ENCODE results near the gene RIPK1. TPM values are rescaled to one million over a fixed set of nuclear protein-coding genes. Genes with fewer than 3 reads are reported as not detected.

RIPK1 gene
- total and polyA plus RNA-seq, 3 donors from 2014 or later: 14.3 to 19.3 (median 16.7) TPM

- Histone ChIP-seq H3K27ac (peak within 1 kb of the TSS; percentile 81 to 83), H3K9me3 (no peaks in the 10 kb centered on the region), H3K4me3 (peak within 1 kb of the TSS; percentile 63 to 81), H3K36me3 (ENCODE audit: low read depth, missing control alignments) (no peaks in the 10 kb centered on the region), H3K27me3 (no peaks in the 10 kb centered on the region), H3K4me1 (no peaks in the 10 kb centered on the region)
- DNase-seq: peak; percentile 84
- TF ChIP-seq POLR2A (IDR thresholded peaks at IDR 0.05): peak; percentile 13
- peak; percentile 32 to 45 (median 39) for TF ChIP-seq CTCF (IDR thresholded peaks at IDR 0.05)
- WGBS, 2 donors: 0% methylated on average over 34 of the region's 95 CpGs; no CpG with 5 or more reads in 1 of the 2 donors
- intact Hi-C loops (cut with DNase I; ENCODE audit: low total_unique reads): no loop called here
These were observed 89.0 kb downstream of the RIPK1 start, which contains the start of gene TUBB2A for GRCh38 chr6:3157131-3157933. TSS of gene TUBB2A (minus strand) at chr6:3157544. CDS start at chr6:3157463, 81 bp downstream.

GRCh38 chr6:3159805-3160781 is 91.8 kb downstream of the RIPK1 start:
- H3K4me1 ChIP-seq: no peaks in the 10 kb centered on the region
- no peak overlapping the region for H3K4me3 ChIP-seq
- TF ChIP-seq CTCF (IDR thresholded peaks at IDR 0.05) (no peak), POLR2A (IDR thresholded peaks at IDR 0.05) (no peak)
- peak; percentile 33 for DNase-seq
- 54 to 64% methylated on average over 20 to 31 of the region's 31 CpGs for WGBS, 2 donors
- no peak overlapping the region for H3K27ac ChIP-seq
- intact Hi-C loops (cut with DNase I; ENCODE audit: low total_unique reads): loop anchor here (10.0 kb wide), 1 partner anchor 95 kb away; the partner anchor contains the start of gene PSMG4
- no peaks in the 10 kb centered on the region for H3K9me3 ChIP-seq
- no peaks in the 10 kb centered on the region for H3K27me3 ChIP-seq
- H3K36me3 ChIP-seq (ENCODE audit: low read depth, missing control alignments): no peaks in the 10 kb centered on the region

- H3K36me3 ChIP-seq (ENCODE audit: low read depth, missing control alignments): no peaks in the 10 kb centered on the region
- H3K4me1 ChIP-seq: no peaks in the 10 kb centered on the region
- no peaks in the 10 kb centered on the region for H3K9me3 ChIP-seq
- TF ChIP-seq CTCF (IDR thresholded peaks at IDR 0.05) (no peak), POLR2A (IDR thresholded peaks at IDR 0.05) (no peak)
- peak overlapping the region; percentile 61 to 65 for H3K4me3 ChIP-seq
- DNase-seq: no peak
- peak overlapping the region; percentile 27 to 84 for H3K27ac ChIP-seq
- intact Hi-C loops (cut with DNase I; ENCODE audit: low total_unique reads): loop anchor here (10.0 kb wide), 1 partner anchor 93 kb away; the partner anchor contains the start of gene PSMG4
- H3K27me3 ChIP-seq: no peaks in the 10 kb centered on the region
- 44 to 48% methylated on average over 6 to 7 of the region's 7 CpGs for whole genome bisulfite sequencing, 2 donors
These were observed 93.8 kb downstream of the RIPK1 start for GRCh38 chr6:3162067-3162497.

GRCh38 chr6:3162565-3163247 is 94.4 kb downstream of the RIPK1 start:
- WGBS, 2 donors: 0 to 1% methylated on average over 10 to 47 of the region's 74 CpGs
- peak; percentile 83 for DNase-seq

More at GRCh38 chr6:3162565-3163247, 94.4 kb downstream of the RIPK1 start:
- intact Hi-C loops (cut with DNase I; ENCODE audit: low total_unique reads): loop anchor here (10.0 kb wide), 1 partner anchor 92 kb away; the partner anchor contains the start of gene PSMG4
- Histone ChIP-seq H3K4me1 (no peaks in the 10 kb centered on the region), H3K36me3 (ENCODE audit: low read depth, missing control alignments) (no peaks in the 10 kb centered on the region), H3K27me3 (no peaks in the 10 kb centered on the region), H3K9me3 (no peaks in the 10 kb centered on the region), H3K27ac (peak overlapping the region; percentile 27 to 84), H3K4me3 (peak overlapping the region; percentile 61 to 65)
- TF ChIP-seq CTCF (IDR thresholded peaks at IDR 0.05) (no peak), POLR2A (IDR thresholded peaks at IDR 0.05) (no peak)
